H1 (cell line): ENCODE results near the gene ENKUR. TPM values are rescaled to one million over a fixed set of nuclear protein-coding genes. Genes with fewer than 3 reads are reported as not detected.

ENCODE experiments used
- polyA plus RNA-seq, 7 experiments: library from polyadenylated mRNA; depleted of rRNA in 3 of 7; stranded (reverse) in 5 of 7; unstranded in 2 of 7; fragments of >200 nt in 5 of 7; fragments of 200-250 nt in 2 of 7; gene quantifications; 1 replicate in 5 of 7; 2 replicates in 1 of 7; 4 replicates in 1 of 7; pipeline versions ENCODE4 v1.2.1 to v1.2.3, GENCODE V29; 2011 to 2013; ENCODE audit warnings: missing spikeins in 2 of 7, mixed read lengths in 2 of 7
- total RNA-seq: library from RNA; stranded (reverse); fragmentation: NEBNext Ultra II Directional; extraction: Animal tissue kit (Norgen Biotek cat#: 25700); gene quantifications from 2 replicates; pipeline ENCODE4 v1.2.1, GENCODE V29; 2021
- TF ChIP-seq, protein P1 (sequence below): IDR thresholded peaks from 2 replicates; pipeline ENCODE4 v1.6.1; 2012; ENCODE audit warnings: low read length, inconsistent platforms

The ENKUR gene
- total and polyA plus RNA-seq, 2 of the 8 experiments (the other 6 are each of a cell fraction or from before 2014, with no cell fraction given), result not detected

DNA sequence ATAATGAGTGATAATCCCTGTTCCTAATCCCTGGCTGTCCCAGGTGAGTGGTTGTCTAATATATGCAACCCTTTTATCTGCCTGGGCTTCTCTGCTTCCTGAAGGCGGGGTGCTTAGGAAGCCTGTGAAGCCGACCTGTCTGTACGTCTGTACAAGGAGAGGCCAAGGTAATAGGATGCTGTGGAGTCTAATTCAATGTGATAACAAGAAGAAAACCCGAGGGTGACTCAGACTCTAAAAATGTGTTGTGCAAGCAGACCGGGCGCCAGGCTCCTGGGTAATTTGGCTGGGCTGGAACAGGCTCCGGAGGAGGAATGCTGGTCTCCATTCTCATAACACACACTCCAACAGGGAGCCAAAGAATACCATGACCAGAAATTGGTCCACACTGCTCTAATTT lies 44.0 kb upstream of the ENKUR start (continued):
- TF ChIP-seq, protein P1, sequence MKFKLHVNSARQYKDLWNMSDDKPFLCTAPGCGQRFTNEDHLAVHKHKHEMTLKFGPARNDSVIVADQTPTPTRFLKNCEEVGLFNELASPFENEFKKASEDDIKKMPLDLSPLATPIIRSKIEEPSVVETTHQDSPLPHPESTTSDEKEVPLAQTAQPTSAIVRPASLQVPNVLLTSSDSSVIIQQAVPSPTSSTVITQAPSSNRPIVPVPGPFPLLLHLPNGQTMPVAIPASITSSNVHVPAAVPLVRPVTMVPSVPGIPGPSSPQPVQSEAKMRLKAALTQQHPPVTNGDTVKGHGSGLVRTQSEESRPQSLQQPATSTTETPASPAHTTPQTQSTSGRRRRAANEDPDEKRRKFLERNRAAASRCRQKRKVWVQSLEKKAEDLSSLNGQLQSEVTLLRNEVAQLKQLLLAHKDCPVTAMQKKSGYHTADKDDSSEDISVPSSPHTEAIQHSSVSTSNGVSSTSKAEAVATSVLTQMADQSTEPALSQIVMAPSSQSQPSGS, result no peak
